Measurements from ENCODE around the gene STH. TPM values are rescaled to one million over a fixed set of nuclear protein-coding genes. Genes with fewer than 3 reads are reported as not detected.

The STH gene, protein sequence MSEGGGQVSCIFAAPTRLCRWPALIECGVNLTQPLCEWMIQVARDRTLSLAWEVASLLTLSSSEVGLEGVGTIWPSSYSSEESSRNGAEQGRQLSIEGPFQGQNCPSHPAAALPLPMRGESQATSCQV
- total RNA-seq, result not detected in 2 replicates

DNA sequence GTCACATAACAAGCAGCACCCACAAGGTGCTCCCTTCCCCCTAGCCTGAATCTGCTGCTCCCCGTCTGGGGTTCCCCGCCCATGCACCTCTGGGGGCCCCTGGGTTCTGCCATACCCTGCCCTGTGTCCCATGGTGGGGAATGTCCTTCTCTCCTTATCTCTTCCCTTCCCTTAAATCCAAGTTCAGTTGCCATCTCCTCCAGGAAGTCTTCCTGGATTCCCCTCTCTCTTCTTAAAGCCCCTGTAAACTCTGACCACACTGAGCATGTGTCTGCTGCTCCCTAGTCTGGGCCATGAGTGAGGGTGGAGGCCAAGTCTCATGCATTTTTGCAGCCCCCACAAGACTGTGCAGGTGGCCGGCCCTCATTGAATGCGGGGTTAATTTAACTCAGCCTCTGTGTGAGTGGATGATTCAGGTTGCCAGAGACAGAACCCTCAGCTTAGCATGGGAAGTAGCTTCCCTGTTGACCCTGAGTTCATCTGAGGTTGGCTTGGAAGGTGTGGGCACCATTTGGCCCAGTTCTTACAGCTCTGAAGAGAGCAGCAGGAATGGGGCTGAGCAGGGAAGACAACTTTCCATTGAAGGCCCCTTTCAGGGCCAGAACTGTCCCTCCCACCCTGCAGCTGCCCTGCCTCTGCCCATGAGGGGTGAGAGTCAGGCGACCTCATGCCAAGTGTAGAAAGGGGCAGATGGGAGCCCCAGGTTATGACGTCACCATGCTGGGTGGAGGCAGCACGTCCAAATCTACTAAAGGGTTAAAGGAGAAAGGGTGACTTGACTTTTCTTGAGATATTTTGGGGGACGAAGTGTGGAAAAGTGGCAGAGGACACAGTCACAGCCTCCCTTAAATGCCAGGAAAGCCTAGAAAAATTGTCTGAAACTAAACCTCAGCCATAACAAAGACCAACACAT lies at the start of gene STH:
Gene STH (plus strand): TSS at position 264 of the 913 bp plus-strand sequence. CDS start 30 bp downstream, at position 294.

Other genes with a start within 250 kb of the STH start
- gene CRHR1, start 214.9 kb upstream of the STH start, total RNA-seq, result not detected in 2 replicates
- not detected in 2 replicates for gene SPPL2C, start 154.4 kb upstream of the STH start, total RNA-seq
- 0.23 TPM in 1 of 2 replicates, not detected in the other for gene MAPT, start 104.7 kb upstream of the STH start, total RNA-seq
- gene KANSL1, start 194.2 kb downstream of the STH start, total RNA-seq, result 22.8 and 30.8 TPM in 2 replicates